ENCODE measurements around the gene DGKZ. TPM values are rescaled to one million over a fixed set of nuclear protein-coding genes. Genes with fewer than 3 reads are reported as not detected.

DGKZ gene
- total and polyA plus RNA-seq, 12 donors, result 12.4 to 160 (median 44.0) TPM

DNA sequence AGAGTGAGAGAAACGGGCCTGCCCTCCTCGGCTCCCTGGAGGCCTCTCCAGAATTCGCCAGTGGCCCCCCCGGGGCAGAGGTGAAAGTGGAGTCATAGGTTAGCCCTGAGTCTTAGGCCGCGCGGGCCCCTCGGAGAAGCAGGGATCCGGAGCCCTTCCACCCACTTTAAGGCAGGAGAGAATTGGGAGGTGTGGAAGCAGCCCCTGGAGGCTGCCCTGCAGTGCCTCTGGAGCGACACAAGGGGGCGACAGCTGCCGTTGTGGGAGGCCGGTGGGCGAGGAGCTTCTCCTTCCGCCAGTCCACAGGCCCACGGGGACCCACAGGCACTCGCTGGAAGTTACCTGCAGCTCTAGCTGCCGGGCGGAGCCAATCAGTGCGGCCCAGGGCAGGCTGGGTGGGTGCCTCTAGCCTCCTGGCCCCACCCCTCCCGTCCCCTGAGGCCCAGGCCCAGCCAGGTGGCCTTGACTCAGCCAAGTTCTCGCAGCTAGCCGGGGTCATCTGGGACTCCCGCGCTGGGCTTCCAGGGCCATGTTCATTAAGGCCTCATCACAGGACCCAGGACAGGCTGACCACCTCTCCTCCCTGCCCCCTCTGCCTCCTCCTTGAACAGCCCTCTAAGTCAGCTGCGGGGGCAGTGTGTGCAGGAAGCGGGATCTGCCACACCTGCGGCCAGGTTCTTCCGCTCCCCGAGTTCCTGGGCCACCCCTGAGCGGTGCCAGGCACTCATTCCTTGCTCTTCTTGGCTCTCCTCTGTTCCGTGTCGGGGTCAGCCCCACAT, 5.0 kb downstream of the DGKZ start:
- WGBS, 4 donors, result 37 to 48% (median 39%) methylated on average over 11 to 33 of the region's 33 CpGs
- TF ChIP-seq CTCF (IDR thresholded peaks at IDR 0.05), result peak; percentile 85 to 95 (median 90)
- no peak for TF ChIP-seq POLR2A (IDR thresholded peaks at IDR 0.05)
- H3K4me1 ChIP-seq (replicated peaks in 1 of 2), result peaks cover 28 to 39% of the 10 kb centered on the region in 2 donors
- peak overlapping the region in 2 of 5 donors; percentile 10 to 47 for H3K27ac ChIP-seq
- DNase-seq, result peak in 6 of 7 donors; percentile 63 to 79 (median 73)
- peak overlapping the region in 1 of 4 donors; percentile 41 for H3K4me3 ChIP-seq
- intact Hi-C loops (cut with DNase I), result no loop called here
- H3K36me3 ChIP-seq (replicated peaks in 1 of 2), result no peaks in the 10 kb centered on the region
- no peaks in the 10 kb centered on the region for H3K9me3 ChIP-seq (replicated peaks in 1 of 3)
- H3K27me3 ChIP-seq, result no peaks in the 10 kb centered on the region

DNA sequence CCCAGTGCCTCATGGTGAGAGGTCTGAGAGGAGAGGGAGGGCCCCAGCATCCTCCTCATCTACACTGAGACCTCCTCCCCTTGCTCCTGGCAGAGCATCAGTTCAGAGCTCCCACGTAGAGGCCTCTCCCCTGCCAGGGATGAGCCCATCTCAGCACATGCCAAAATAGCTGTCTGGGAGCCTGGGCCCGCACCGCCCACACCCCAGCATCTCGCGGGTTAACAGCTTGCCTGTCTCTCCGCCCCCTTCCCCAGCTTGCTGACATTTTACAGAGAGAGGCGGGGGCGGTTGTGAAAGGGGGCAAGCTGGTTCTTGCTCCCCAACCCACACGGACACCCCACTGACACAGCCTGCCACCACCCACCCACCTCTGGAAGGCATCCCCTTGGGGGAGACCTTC, 6.4 kb downstream of the DGKZ start:
- Histone ChIP-seq H3K27ac (no peak overlapping the region), H3K27me3 (no peaks in the 10 kb centered on the region), H3K9me3 (replicated peaks in 1 of 3) (no peaks in the 10 kb centered on the region), H3K4me1 (replicated peaks in 1 of 2) (peaks cover 21 to 29% of the 10 kb centered on the region in 2 donors), H3K4me3 (no peak overlapping the region), H3K36me3 (replicated peaks in 1 of 2) (no peaks in the 10 kb centered on the region)
- intact Hi-C loops (cut with DNase I), result no loop called here
- WGBS, 4 donors, result 65 to 80% (median 72%) methylated on average over 3 to 9 of the region's 9 CpGs
- no peak for TF ChIP-seq CTCF (IDR thresholded peaks at IDR 0.05)
- TF ChIP-seq POLR2A (IDR thresholded peaks at IDR 0.05), result no peak
- no peak for DNase-seq

- H3K27me3 ChIP-seq, result no peaks in the 10 kb centered on the region
- intact Hi-C loops (cut with DNase I), result no loop called here
- no peaks in the 10 kb centered on the region for H3K36me3 ChIP-seq (replicated peaks in 1 of 2)
- no peak overlapping the region for H3K4me3 ChIP-seq
- H3K9me3 ChIP-seq (replicated peaks in 1 of 3), result no peaks in the 10 kb centered on the region
- peaks cover 15 to 30% of the 10 kb centered on the region in 2 donors for H3K4me1 ChIP-seq (replicated peaks in 1 of 2)
- 74 to 86% (median 80%) methylated on average over 7 of the region's 7 CpGs for WGBS, 4 donors
- no peak for DNase-seq
- TF ChIP-seq POLR2A (IDR thresholded peaks at IDR 0.05), result no peak
- TF ChIP-seq CTCF (IDR thresholded peaks at IDR 0.05), result no peak
- H3K27ac ChIP-seq, result no peak overlapping the region
Measured at GRCh38 chr11:46356924-46357482, 9.7 kb downstream of the DGKZ start.

DNA sequence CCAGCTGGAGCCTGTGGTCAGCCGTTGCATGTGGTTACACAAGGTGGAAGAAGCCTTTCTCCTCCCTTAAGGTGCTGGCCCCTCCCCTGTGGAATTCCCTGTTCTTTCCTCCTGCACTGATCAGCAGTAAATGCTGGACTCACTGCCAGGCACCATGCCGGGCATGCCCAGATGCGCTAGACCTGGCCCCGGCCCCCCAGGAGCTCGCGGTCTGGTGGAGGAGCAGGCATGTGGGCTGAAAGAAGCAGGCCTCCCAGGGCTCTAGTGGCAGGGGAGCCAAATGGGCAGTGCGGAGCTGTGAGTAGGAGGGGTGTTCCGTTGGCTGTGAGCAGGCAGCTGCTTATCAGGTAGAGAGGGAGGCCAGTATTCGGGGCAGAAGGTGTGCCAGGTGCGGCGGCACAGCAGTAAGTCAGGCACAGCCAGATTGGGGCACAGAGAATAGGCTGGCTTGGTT, 10.2 kb downstream of the DGKZ start:
- no peak for TF ChIP-seq CTCF (IDR thresholded peaks at IDR 0.05)
- TF ChIP-seq POLR2A (IDR thresholded peaks at IDR 0.05), result no peak
- 81 to 92% (median 87%) methylated on average over 5 to 11 of the region's 11 CpGs for WGBS, 4 donors
- H3K36me3 ChIP-seq (replicated peaks in 1 of 2), result no peaks in the 10 kb centered on the region
- DNase-seq, result no peak
- no peak overlapping the region for H3K27ac ChIP-seq
- no peaks in the 10 kb centered on the region for H3K9me3 ChIP-seq (replicated peaks in 1 of 3)
- peaks cover 14 to 30% of the 10 kb centered on the region in 2 donors for H3K4me1 ChIP-seq (replicated peaks in 1 of 2)
- H3K27me3 ChIP-seq, result no peaks in the 10 kb centered on the region
- H3K4me3 ChIP-seq, result no peak overlapping the region
- intact Hi-C loops (cut with DNase I), result no loop called here
